K562 (cell line): ENCODE data around the gene MOSPD3. TPM values are rescaled to one million over a fixed set of nuclear protein-coding genes. Genes with fewer than 3 reads are reported as not detected.

Experiments used
- OTX1 ChIP-seq: fragments of 450-650 bp; formaldehyde crosslinking; IDR thresholded peaks from 2 replicates; pipeline ENCODE4 v1.4.0; 2022; ENCODE audit warnings: mild to moderate bottlenecking
- POLR2G ChIP-seq: fragments of 200-400 bp; formaldehyde crosslinking; IDR thresholded peaks from 2 replicates; pipeline ENCODE4 v1.6.1; 2017; ENCODE audit warnings: low read depth, mild to moderate bottlenecking, antibody characterized with exemption, low read length, moderate library complexity
- RBFOX2 ChIP-seq: fragments of 200-400 bp; formaldehyde crosslinking; IDR thresholded peaks from 2 replicates; pipeline ENCODE4 v1.6.1; 2017; ENCODE audit warnings: low read depth, mild to moderate bottlenecking, low read length, moderate library complexity
- SRSF9 ChIP-seq: fragments of 200-400 bp; formaldehyde crosslinking; IDR thresholded peaks from 2 replicates; pipeline ENCODE4 v1.6.1; 2017; ENCODE audit warnings: low read depth, low read length, borderline replicate concordance
- ZNF384 ChIP-seq: IDR thresholded peaks from 2 replicates; pipeline ENCODE4 v1.6.1; 2012; ENCODE audit warnings: low read depth, low read length, improper control_type of control experiment
- polyA plus RNA-seq, 8 experiments: library from polyadenylated mRNA; depleted of rRNA in 4 of 8; stranded (reverse) in 5 of 8; unstranded in 3 of 8; fragments of >200 nt; fragmentation: Nextera tagmentation in 2 of 8; fragmentation: Illumina TruSeq in 1 of 8; extraction: Ambion mirVana in 2 of 8; extraction: Trizol in 1 of 8; gene quantifications; 2 replicates each; pipeline versions ENCODE4 v1.2.1 to v1.2.3, GENCODE V29; 2011 to 2014; ENCODE audit warnings: inconsistent platforms in 1 of 8, missing spikeins in 1 of 8
- total RNA-seq, 7 experiments: library from RNA; depleted of rRNA in 6 of 7; stranded (reverse); fragments of >200 nt in 6 of 7; fragmentation: Illumina TruSeq in 2 of 7; extraction: Trizol in 2 of 7; gene quantifications; 2 replicates each; pipeline versions ENCODE4 v1.2.1 to v1.2.3, GENCODE V29; 2011 to 2021; ENCODE audit warnings: low replicate concordance in 1 of 7
- TF ChIP-seq, protein P1 (sequence below), 2 experiments: fragments of 450-650 bp in 1 of 2; sonication (generic) in 1 of 2; formaldehyde crosslinking in 1 of 2; IDR thresholded peaks; 2 replicates each; pipeline versions ENCODE4 v1.7.1 to v1.9.0; 2016 to 2022; ENCODE audit warnings: inconsistent platforms in 1 of 2, mild to moderate bottlenecking in 1 of 2, missing genetic modification reagents in 1 of 2
- TF ChIP-seq, protein P2 (sequence below): fragments of 150-350 bp; conservative IDR thresholded peaks from 2 replicates; pipeline ENCODE4 v1.6.1; 2014; ENCODE audit warnings: low read length
- TF ChIP-seq, protein P3 (sequence below): fragments of 250-450 bp; sonication (Bioruptor Pico); IDR thresholded peaks from 2 replicates; pipeline ENCODE4 v1.4.0; 2020

The MOSPD3 gene
- total and polyA plus RNA-seq, 9 of the 15 experiments (the other 6 are each of a cell fraction or from before 2014, with no cell fraction given) = 1.4 to 32.1 (median 7.3) TPM

DNA sequence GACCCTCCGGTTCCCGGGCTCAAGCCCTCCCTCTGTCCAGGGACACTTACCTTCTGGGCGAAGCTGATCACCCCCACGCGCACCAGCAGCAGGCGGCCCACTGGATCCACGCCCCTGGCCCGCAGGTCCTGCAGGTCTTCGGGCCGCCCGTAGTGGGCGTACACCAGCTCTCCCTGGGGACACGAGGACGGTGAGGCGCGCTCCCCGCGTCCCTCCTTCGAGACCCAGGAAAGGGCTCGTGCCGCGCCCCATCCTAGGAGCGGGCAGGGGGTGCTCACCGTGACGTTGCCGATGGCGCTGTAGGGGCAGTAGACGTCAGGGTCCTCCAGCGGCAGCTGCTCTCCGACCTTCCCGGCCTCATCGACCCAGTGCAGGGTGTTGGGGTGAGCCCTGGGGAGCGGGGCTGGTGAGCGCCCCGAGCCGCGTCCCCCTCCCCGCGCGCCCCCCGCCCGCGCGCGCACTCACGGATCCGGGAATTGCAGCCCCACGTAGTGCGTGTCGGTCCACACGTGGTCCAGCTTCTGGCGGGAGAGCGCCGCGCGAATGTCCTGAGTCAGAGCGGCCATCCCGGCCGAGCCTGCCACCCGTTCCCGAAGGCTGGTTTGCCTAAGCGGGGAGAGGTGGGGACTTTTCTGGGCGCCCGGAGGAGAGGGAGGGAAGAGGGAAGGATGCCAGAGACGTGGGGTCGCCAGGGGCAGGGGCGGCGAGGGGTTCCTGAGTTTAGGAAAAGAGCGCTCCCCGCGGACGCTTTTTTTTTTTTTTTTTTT is 20.8 kb downstream of the MOSPD3 start (continued):
- TF ChIP-seq, protein P1, sequence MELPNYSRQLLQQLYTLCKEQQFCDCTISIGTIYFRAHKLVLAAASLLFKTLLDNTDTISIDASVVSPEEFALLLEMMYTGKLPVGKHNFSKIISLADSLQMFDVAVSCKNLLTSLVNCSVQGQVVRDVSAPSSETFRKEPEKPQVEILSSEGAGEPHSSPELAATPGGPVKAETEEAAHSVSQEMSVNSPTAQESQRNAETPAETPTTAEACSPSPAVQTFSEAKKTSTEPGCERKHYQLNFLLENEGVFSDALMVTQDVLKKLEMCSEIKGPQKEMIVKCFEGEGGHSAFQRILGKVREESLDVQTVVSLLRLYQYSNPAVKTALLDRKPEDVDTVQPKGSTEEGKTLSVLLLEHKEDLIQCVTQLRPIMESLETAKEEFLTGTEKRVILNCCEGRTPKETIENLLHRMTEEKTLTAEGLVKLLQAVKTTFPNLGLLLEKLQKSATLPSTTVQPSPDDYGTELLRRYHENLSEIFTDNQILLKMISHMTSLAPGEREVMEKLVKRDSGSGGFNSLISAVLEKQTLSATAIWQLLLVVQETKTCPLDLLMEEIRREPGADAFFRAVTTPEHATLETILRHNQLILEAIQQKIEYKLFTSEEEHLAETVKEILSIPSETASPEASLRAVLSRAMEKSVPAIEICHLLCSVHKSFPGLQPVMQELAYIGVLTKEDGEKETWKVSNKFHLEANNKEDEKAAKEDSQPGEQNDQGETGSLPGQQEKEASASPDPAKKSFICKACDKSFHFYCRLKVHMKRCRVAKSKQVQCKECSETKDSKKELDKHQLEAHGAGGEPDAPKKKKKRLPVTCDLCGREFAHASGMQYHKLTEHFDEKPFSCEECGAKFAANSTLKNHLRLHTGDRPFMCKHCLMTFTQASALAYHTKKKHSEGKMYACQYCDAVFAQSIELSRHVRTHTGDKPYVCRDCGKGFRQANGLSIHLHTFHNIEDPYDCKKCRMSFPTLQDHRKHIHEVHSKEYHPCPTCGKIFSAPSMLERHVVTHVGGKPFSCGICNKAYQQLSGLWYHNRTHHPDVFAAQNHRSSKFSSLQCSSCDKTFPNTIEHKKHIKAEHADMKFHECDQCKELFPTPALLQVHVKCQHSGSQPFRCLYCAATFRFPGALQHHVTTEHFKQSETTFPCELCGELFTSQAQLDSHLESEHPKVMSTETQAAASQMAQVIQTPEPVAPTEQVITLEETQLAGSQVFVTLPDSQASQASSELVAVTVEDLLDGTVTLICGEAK (IDR thresholded peaks at IDR 0.05) = no peak
- TF ChIP-seq, protein P1 (CRISPR knock-in tag; IDR thresholded peaks at IDR 0.05) = no peak
- TF ChIP-seq, protein P2, sequence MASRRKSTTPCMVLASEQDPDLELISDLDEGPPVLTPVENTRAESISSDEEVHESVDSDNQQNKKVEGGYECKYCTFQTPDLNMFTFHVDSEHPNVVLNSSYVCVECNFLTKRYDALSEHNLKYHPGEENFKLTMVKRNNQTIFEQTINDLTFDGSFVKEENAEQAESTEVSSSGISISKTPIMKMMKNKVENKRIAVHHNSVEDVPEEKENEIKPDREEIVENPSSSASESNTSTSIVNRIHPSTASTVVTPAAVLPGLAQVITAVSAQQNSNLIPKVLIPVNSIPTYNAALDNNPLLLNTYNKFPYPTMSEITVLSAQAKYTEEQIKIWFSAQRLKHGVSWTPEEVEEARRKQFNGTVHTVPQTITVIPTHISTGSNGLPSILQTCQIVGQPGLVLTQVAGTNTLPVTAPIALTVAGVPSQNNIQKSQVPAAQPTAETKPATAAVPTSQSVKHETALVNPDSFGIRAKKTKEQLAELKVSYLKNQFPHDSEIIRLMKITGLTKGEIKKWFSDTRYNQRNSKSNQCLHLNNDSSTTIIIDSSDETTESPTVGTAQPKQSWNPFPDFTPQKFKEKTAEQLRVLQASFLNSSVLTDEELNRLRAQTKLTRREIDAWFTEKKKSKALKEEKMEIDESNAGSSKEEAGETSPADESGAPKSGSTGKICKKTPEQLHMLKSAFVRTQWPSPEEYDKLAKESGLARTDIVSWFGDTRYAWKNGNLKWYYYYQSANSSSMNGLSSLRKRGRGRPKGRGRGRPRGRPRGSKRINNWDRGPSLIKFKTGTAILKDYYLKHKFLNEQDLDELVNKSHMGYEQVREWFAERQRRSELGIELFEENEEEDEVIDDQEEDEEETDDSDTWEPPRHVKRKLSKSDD = no peak
- TF ChIP-seq POLR2G (peak; percentile 65), ZNF384 (no peak), SRSF9 (no peak), OTX1 (CRISPR knock-in tag) (no peak), RBFOX2 (peak; percentile 54)
- TF ChIP-seq, protein P3, sequence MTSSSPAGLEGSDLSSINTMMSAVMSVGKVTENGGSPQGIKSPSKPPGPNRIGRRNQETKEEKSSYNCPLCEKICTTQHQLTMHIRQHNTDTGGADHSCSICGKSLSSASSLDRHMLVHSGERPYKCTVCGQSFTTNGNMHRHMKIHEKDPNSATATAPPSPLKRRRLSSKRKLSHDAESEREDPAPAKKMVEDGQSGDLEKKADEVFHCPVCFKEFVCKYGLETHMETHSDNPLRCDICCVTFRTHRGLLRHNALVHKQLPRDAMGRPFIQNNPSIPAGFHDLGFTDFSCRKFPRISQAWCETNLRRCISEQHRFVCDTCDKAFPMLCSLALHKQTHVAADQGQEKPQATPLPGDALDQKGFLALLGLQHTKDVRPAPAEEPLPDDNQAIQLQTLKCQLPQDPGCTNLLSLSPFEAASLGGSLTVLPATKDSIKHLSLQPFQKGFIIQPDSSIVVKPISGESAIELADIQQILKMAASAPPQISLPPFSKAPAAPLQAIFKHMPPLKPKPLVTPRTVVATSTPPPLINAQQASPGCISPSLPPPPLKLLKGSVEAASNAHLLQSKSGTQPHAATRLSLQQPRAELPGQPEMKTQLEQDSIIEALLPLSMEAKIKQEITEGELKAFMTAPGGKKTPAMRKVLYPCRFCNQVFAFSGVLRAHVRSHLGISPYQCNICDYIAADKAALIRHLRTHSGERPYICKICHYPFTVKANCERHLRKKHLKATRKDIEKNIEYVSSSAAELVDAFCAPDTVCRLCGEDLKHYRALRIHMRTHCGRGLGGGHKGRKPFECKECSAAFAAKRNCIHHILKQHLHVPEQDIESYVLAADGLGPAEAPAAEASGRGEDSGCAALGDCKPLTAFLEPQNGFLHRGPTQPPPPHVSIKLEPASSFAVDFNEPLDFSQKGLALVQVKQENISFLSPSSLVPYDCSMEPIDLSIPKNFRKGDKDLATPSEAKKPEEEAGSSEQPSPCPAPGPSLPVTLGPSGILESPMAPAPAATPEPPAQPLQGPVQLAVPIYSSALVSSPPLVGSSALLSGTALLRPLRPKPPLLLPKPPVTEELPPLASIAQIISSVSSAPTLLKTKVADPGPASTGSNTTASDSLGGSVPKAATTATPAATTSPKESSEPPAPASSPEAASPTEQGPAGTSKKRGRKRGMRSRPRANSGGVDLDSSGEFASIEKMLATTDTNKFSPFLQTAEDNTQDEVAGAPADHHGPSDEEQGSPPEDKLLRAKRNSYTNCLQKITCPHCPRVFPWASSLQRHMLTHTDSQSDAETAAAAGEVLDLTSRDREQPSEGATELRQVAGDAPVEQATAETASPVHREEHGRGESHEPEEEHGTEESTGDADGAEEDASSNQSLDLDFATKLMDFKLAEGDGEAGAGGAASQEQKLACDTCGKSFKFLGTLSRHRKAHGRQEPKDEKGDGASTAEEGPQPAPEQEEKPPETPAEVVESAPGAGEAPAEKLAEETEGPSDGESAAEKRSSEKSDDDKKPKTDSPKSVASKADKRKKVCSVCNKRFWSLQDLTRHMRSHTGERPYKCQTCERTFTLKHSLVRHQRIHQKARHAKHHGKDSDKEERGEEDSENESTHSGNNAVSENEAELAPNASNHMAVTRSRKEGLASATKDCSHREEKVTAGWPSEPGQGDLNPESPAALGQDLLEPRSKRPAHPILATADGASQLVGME (CRISPR knock-in tag) = no peak
